B cell (primary cell): ENCODE results near the gene TAGLN2. TPM values are rescaled to one million over a fixed set of nuclear protein-coding genes. Genes with fewer than 3 reads are reported as not detected.

Source experiments
- ATAC-seq: fragments of 200-7000 bp; cut with Tn5 transposase; one replicate; pipeline ENCODE4 v1.10.0; 2021; ENCODE audit warnings: low read depth, mild to moderate bottlenecking, moderate number of reproducible peaks, moderate library complexity
- CTCF ChIA-PET: fragments of 350-600 bp; sonication (Branson Sonifier 250); formaldehyde crosslinking; loops from one replicate; lab custom pipeline; 2021; ENCODE audit warnings: antibody characterized with exemption, inconsistent platforms; lab: Charles Lee
- POLR2A ChIA-PET: fragments of 350-600 bp; sonication (Branson Sonifier 250); formaldehyde crosslinking; loops from one replicate; lab custom pipeline; 2021; ENCODE audit warnings: antibody characterized with exemption; lab: Charles Lee
- DNase-seq: peaks from one replicate; pipeline ENCODE4 v3.0.0; 2013
- H2AFZ ChIP-seq: 2 replicates; pipeline ENCODE4 v1.6.1; 2012; ENCODE audit warnings: mild to moderate bottlenecking, low read depth, low read length; ENCODE audit not compliant: insufficient read depth, poor library complexity, severe bottlenecking
- H3K27ac ChIP-seq, 2 donors: 1 replicate in 1 of 2; 2 replicates in 1 of 2; pipeline ENCODE4 v1.5.1; 2012 to 2013; ENCODE audit warnings: low read length in 2 of 2, mild to moderate bottlenecking in 2 of 2, moderate library complexity in 1 of 2
- H3K27me3 ChIP-seq, 4 experiments: fragments of 200-600 bp in 1 of 4; sonication (generic) in 1 of 4; replicated peaks in 1 of 4; 1 replicate in 2 of 4; 2 replicates in 2 of 4; pipeline versions ENCODE4 v1.6.1 to v1.7.0; 2013 to 2016; ENCODE audit warnings: low read length in 3 of 4, mild to moderate bottlenecking in 2 of 4, mixed read lengths in 1 of 4, moderate library complexity in 1 of 4; ENCODE audit not compliant: insufficient read depth in 4 of 4, control insufficient read depth in 3 of 4; ENCODE audit errors: control extremely low read depth in 1 of 4
- H3K36me3 ChIP-seq, 2 experiments: replicated peaks in 1 of 2; 1 replicate in 1 of 2; 2 replicates in 1 of 2; pipeline versions ENCODE4 v1.6.1 to v1.7.1; 2013; ENCODE audit warnings: low read length in 1 of 2; ENCODE audit not compliant: insufficient read depth in 2 of 2, control insufficient read depth in 1 of 2; ENCODE audit errors: control extremely low read depth in 1 of 2, extremely low read depth in 1 of 2
- H3K4me1 ChIP-seq, 2 donors: fragments of 200-600 bp in 1 of 2; sonication (generic) in 1 of 2; 1 replicate in 1 of 2; 2 replicates in 1 of 2; pipeline versions ENCODE4 v1.5.1 to v1.6.1; 2013 to 2017; ENCODE audit warnings: low read length in 2 of 2; ENCODE audit not compliant: control insufficient read depth in 2 of 2, insufficient read depth in 2 of 2
- H3K4me2 ChIP-seq: replicated peaks from 2 replicates; pipeline ENCODE3; 2012; ENCODE audit warnings: mild to moderate bottlenecking, low read depth, low read length; ENCODE audit not compliant: poor library complexity, severe bottlenecking
- H3K4me3 ChIP-seq, 5 experiments: fragments of 200-600 bp in 1 of 5; sonication (generic) in 1 of 5; 1 replicate in 3 of 5; 2 replicates in 2 of 5; pipeline versions ENCODE4 v1.5.1 to v1.7.0; 2011 to 2016; ENCODE audit warnings: low read length in 4 of 5, mild to moderate bottlenecking in 4 of 5, low read depth in 2 of 5, control low read depth in 1 of 5, moderate library complexity in 1 of 5; ENCODE audit not compliant: insufficient read depth in 1 of 5; ENCODE audit errors: control extremely low read depth in 1 of 5, extremely low read depth in 1 of 5
- H3K79me2 ChIP-seq: fragments of 200-600 bp; sonication (generic); one replicate; pipeline ENCODE4 v1.6.0; 2016; ENCODE audit warnings: low read length; ENCODE audit not compliant: control insufficient read depth, insufficient read depth
- H3K9ac ChIP-seq: fragments of 200-600 bp; sonication (generic); 2 replicates; pipeline ENCODE4 v1.6.1; 2017; ENCODE audit warnings: mild to moderate bottlenecking, low read length, moderate library complexity
- H3K9me3 ChIP-seq, 3 donors: one replicate each; pipeline versions ENCODE4 v1.6.1 to v1.7.1; 2013; ENCODE audit warnings: low read length in 2 of 3; ENCODE audit not compliant: control insufficient read depth in 2 of 3, insufficient read depth in 1 of 3; ENCODE audit errors: control extremely low read depth in 1 of 3
- H4K20me1 ChIP-seq: 2 replicates; pipeline ENCODE4 v1.6.0; 2012; ENCODE audit warnings: mild to moderate bottlenecking, low read length; ENCODE audit not compliant: insufficient read depth, control insufficient read depth, poor library complexity, severe bottlenecking
- H3K27ac Mint-ChIP-seq: one replicate; pipeline ENCODE4 v1.8.0; 2021; ENCODE audit warnings: mixed read lengths
- H3K27me3 Mint-ChIP-seq: one replicate; pipeline ENCODE4 v1.8.0; 2021; ENCODE audit warnings: mixed read lengths
- H3K4me1 Mint-ChIP-seq: one replicate; pipeline ENCODE4 v1.8.0; 2021; ENCODE audit warnings: mixed read lengths
- H3K4me3 Mint-ChIP-seq: one replicate; pipeline ENCODE4 v1.8.0; 2021; ENCODE audit warnings: mixed read lengths
- H3K9me3 Mint-ChIP-seq: one replicate; pipeline ENCODE4 v1.8.0; 2022; ENCODE audit warnings: mixed read lengths; ENCODE audit not compliant: insufficient read depth
- CTCF ChIP-seq: fragments of 200-600 bp; IDR thresholded peaks from one replicate; pipeline ENCODE4 v1.8.0; 2022; ENCODE audit warnings: antibody characterized with exemption, mild to moderate bottlenecking
- EZH2 ChIP-seq: IDR thresholded peaks from 2 replicates; pipeline ENCODE4 v1.6.1; 2012; ENCODE audit warnings: borderline replicate concordance, low read depth, mild to moderate bottlenecking, moderate library complexity, low read length; ENCODE audit not compliant: insufficient read depth, poor library complexity, severe bottlenecking
- WGBS: methylation state at CpG from one replicate; pipeline ENCODE4 v1.1.5; 2013; ENCODE audit warnings: missing lambda C conversion rate; ENCODE audit not compliant: insufficient coverage; 5-methylcytosine and 5-hydroxymethylcytosine counted together
- intact Hi-C: fragments of 100-400 bp; cut with micrococcal nuclease; formaldehyde crosslinking; loops from one replicate; pipeline ENCODE4 v1.10.0; 2022
- polyA plus RNA-seq: library from polyadenylated mRNA; depleted of rRNA; stranded (reverse); fragments of >200 nt; gene quantifications from 2 replicates; pipeline ENCODE4 v1.2.3, GENCODE V29; 2012
- total RNA-seq, 2 donors: library from RNA; stranded (reverse); fragments of 120-200 nt in 1 of 2; gene quantifications; 1 replicate in 1 of 2; 2 replicates in 1 of 2; pipeline versions ENCODE4 v1.2.3 to v1.2.4, GENCODE V29; 2013 to 2022

Gene TAGLN2
- total and polyA plus RNA-seq, 2 donors (not counting 1 experiment from before 2014, with no cell fraction given), result 342 to 721 TPM

- Histone ChIP-seq H2AFZ (no peak overlapping the region), H3K4me2 (peak overlapping the region; percentile 99), H3K9me3 (peaks cover 0 to 4% (median 0%) of the 10 kb centered on the region in 3 donors), H3K79me2 (peaks cover 81% of the 10 kb centered on the region), H3K27me3 (no peaks in the 10 kb centered on the region), H3K27ac (peak overlapping the region; percentile 98 to 100), H3K4me3 (peak overlapping the region; percentile 81 to 100 (median 99)), H3K36me3 (peaks cover 4 to 43% of the 10 kb centered on the region in 2 experiments), H3K4me1 (peaks cover 45 to 58% of the 10 kb centered on the region in 2 donors), H4K20me1 (peaks cover 38% of the 10 kb centered on the region), H3K9ac (peak overlapping the region; percentile 97)
- POLR2A ChIA-PET, result interaction anchor here (0.5 to 1.9 kb wide), 7 partner anchors 15 to 1638 kb away, joined by 3 to 6 read pairs (median 3); partner anchors contain the start of gene IGSF8
- CTCF ChIA-PET, result interaction anchor here (0.8 to 8.7 kb wide), 9 partner anchors 13 to 156 kb away, joined by 4 to 81 read pairs (median 5); partner anchors contain the start of genes DUSP23 and IGSF9
- Mint-ChIP-seq H3K27ac (peak overlapping the region; percentile 99), H3K4me3 (peak overlapping the region; percentile 96), H3K4me1 (peaks cover 68% of the 10 kb centered on the region), H3K9me3 (no peaks in the 10 kb centered on the region), H3K27me3 (no peaks in the 10 kb centered on the region)
- 29% methylated on average over 6 of the region's 8 CpGs for WGBS
- ATAC-seq, result no peak
- no peak for TF ChIP-seq EZH2
- no peak for TF ChIP-seq CTCF
- no peak for DNase-seq
- intact Hi-C loops, result loop anchor here (5.0 to 10.0 kb wide), 3 partner anchors 175 to 1822 kb away; partner anchors contain the start of genes DUSP12, IGSF8 and USF1
Measured at GRCh38 chr1:159922511-159923202, 2.6 kb downstream of the TAGLN2 start.
